ENCODE results near the gene TK1. TPM values are rescaled to one million over a fixed set of nuclear protein-coding genes. Genes with fewer than 3 reads are reported as not detected.

TK1 gene
- total RNA-seq, 8 experiments from 2014 or later: 0.50 to 59.5 (median 1.9) TPM

Other genes with a start within 250 kb of the TK1 start
- gene TNRC6C, start 228.3 kb downstream of the TK1 start, total RNA-seq: 10 to 100 TPM in 7 of 8 experiments, 1 to 10 TPM in 1; 5.6 to 20.6 (median 16.1) TPM
- 10 to 100 TPM in 2 of 8 experiments, 1 to 10 TPM in 5, under 1 TPM in 1; 0.67 to 18.6 (median 5.2) TPM for gene TMC6, start 58.3 kb downstream of the TK1 start, total RNA-seq
- 1 to 10 TPM in 3 of 8 experiments, under 1 TPM in 4, not detected in 1; 0.10 to 1.4 (median 0.58) TPM for gene TMC8, start 56.3 kb downstream of the TK1 start, total RNA-seq
- under 1 TPM in 5 of 8 experiments, not detected in 3; 0.09 to 0.71 (median 0.46) TPM for gene C17orf99, start 40.7 kb downstream of the TK1 start, total RNA-seq
- 10 to 100 TPM in 4 of 8 experiments, 1 to 10 TPM in 4; 2.6 to 61.6 (median 8.2) TPM for gene SYNGR2, start 18.5 kb downstream of the TK1 start, total RNA-seq
- 10 to 100 TPM in 6 of 8 experiments, 1 to 10 TPM in 2; 5.1 to 34.7 (median 21.2) TPM for gene AFMID, start 310 bp upstream of the TK1 start, total RNA-seq
- 10 to 100 TPM in 3 of 8 experiments, 1 to 10 TPM in 4, under 1 TPM in 1; 0.46 to 72.6 (median 3.1) TPM for gene BIRC5, start 27.2 kb upstream of the TK1 start, total RNA-seq
- under 1 TPM in 3 of 8 experiments, not detected in 5; 0.13 to 0.66 (median 0.31) TPM for gene TMEM235, start 44.6 kb upstream of the TK1 start, total RNA-seq
- gene SOCS3, start 173.0 kb upstream of the TK1 start, total RNA-seq: 10 to 100 TPM in 4 of 8 experiments, 1 to 10 TPM in 4; 1.7 to 73.8 (median 8.3) TPM
- 10 to 100 TPM; 15.0 to 43.8 (median 22.0) TPM for gene PGS1, start 191.6 kb upstream of the TK1 start, total RNA-seq

Measured in motor neuron (in vitro differentiated cells).